Measurements from ENCODE around the gene ANAPC15. TPM values are rescaled to one million over a fixed set of nuclear protein-coding genes. Genes with fewer than 3 reads are reported as not detected.

ANAPC15 gene
- total RNA-seq (10 to 100 TPM; 16.5 to 33.5 (median 26.3) TPM), polyA plus RNA-seq (10 to 100 TPM; 49.4 to 65.6 (median 59.7) TPM)
- long read RNA-seq, donor 1, transcript ANAPC15-201 (6 exons, 886 nt): major isoform, 8 of 15 reads
- long read RNA-seq, donor 1, partial matches to known transcripts: 0 of 15 reads
- long read RNA-seq, donor 1, other reads (novel, unspliced or antisense): 0 of 15 reads
- long read RNA-seq, donor 2, partial matches to known transcripts: 0 of 11 reads
- long read RNA-seq, donor 2, other reads (novel, unspliced or antisense): 0 of 11 reads

- intact Hi-C loops (cut with DNase I; ENCODE audit: low total_unique reads): no loop called here
- TF ChIP-seq POLR2AphosphoS5 (IDR thresholded peaks at IDR 0.05) (peak; percentile 91 to 100 (median 99)), POLR2A (IDR thresholded peaks at IDR 0.05) (peak; percentile 83 to 96 (median 95)), CTCF (IDR thresholded peaks at IDR 0.05 in 8 of 11, conservative IDR thresholded peaks at IDR 0.05 in 3 of 11) (peak in 3 of 11 experiments; percentile 20 to 35 (median 30))
- Histone ChIP-seq H3K9me3 (no peaks in the 10 kb centered on the region), H3K27me3 (replicated peaks in 1 of 7) (no peaks in the 10 kb centered on the region), H3K27ac (peak within 1 kb of the TSS; percentile 92 to 99 (median 98)), H3K36me3 (peaks cover 0 to 37% (median 5%) of the 10 kb centered on the region in 6 donors), H3K4me1 (peaks cover 5 to 33% (median 17%) of the 10 kb centered on the region in 6 donors), H3K4me3 (peak within 1 kb of the TSS; percentile 30 to 77 (median 48))
- WGBS, 5 donors: 0 to 1% (median 0%) methylated on average over 49 of the region's 49 CpGs
- DNase-seq: peak; percentile 97
Measured at GRCh38 chr11:72112143-72112977, at the start of gene ANAPC15. TSS of gene ANAPC15 (minus strand) at chr11:72112695. CDS start at chr11:72111276, 1,419 bp downstream.

GRCh38 chr11:72160319-72160718 is 47.8 kb upstream of the ANAPC15 start:
- no peaks in the 10 kb centered on the region for H3K4me1 ChIP-seq
- DNase-seq: no peak
- intact Hi-C loops (cut with DNase I; ENCODE audit: low total_unique reads): no loop called here
- H3K9me3 ChIP-seq: no peaks in the 10 kb centered on the region
- no peak for TF ChIP-seq CTCF (IDR thresholded peaks at IDR 0.05 in 8 of 11, conservative IDR thresholded peaks at IDR 0.05 in 3 of 11)
- no peak for TF ChIP-seq POLR2AphosphoS5 (IDR thresholded peaks at IDR 0.05)
- no peak for TF ChIP-seq POLR2A (IDR thresholded peaks at IDR 0.05)
- H3K4me3 ChIP-seq: no peak overlapping the region
- H3K36me3 ChIP-seq: no peaks in the 10 kb centered on the region
- WGBS, 5 donors: 66 to 90% (median 81%) methylated on average over 2 of the region's 2 CpGs
- no peak overlapping the region for H3K27ac ChIP-seq
- peaks cover 0 to 28% (median 0%) of the 10 kb centered on the region in 7 donors for H3K27me3 ChIP-seq (replicated peaks in 1 of 7)

- 84 to 87% (median 85%) methylated on average over 4 of the region's 4 CpGs for WGBS, 5 donors
- Histone ChIP-seq H3K27ac (no peak overlapping the region), H3K9me3 (no peaks in the 10 kb centered on the region), H3K36me3 (no peaks in the 10 kb centered on the region), H3K4me3 (no peak overlapping the region), H3K4me1 (no peaks in the 10 kb centered on the region), H3K27me3 (replicated peaks in 1 of 7) (peaks cover 0 to 28% (median 0%) of the 10 kb centered on the region in 7 donors)
- no peak for DNase-seq
- TF ChIP-seq POLR2AphosphoS5 (IDR thresholded peaks at IDR 0.05) (no peak), POLR2A (IDR thresholded peaks at IDR 0.05) (no peak), CTCF (IDR thresholded peaks at IDR 0.05 in 8 of 11, conservative IDR thresholded peaks at IDR 0.05 in 3 of 11) (no peak)
- intact Hi-C loops (cut with DNase I; ENCODE audit: low total_unique reads): no loop called here
Measured at GRCh38 chr11:72157131-72157530, 44.6 kb upstream of the ANAPC15 start.

- Histone ChIP-seq H3K9me3 (no peaks in the 10 kb centered on the region), H3K27me3 (replicated peaks in 1 of 7) (peaks cover 0 to 22% (median 0%) of the 10 kb centered on the region in 7 donors), H3K4me3 (no peak overlapping the region), H3K36me3 (no peaks in the 10 kb centered on the region), H3K27ac (no peak overlapping the region), H3K4me1 (no peaks in the 10 kb centered on the region)
- DNase-seq: no peak
- TF ChIP-seq POLR2AphosphoS5 (IDR thresholded peaks at IDR 0.05) (no peak), POLR2A (IDR thresholded peaks at IDR 0.05) (no peak), CTCF (IDR thresholded peaks at IDR 0.05 in 8 of 11, conservative IDR thresholded peaks at IDR 0.05 in 3 of 11) (no peak)
- WGBS, 5 donors: 81 to 91% (median 88%) methylated on average over 4 of the region's 4 CpGs
- intact Hi-C loops (cut with DNase I; ENCODE audit: low total_unique reads): no loop called here
Measured at GRCh38 chr11:72155751-72156150, 43.3 kb upstream of the ANAPC15 start.
